Stomach (tissue), 9 donors: ENCODE results near the gene SPART. TPM values are rescaled to one million over a fixed set of nuclear protein-coding genes. Genes with fewer than 3 reads are reported as not detected.
"Not testable (repeated sequence)": the region's sequence is repeated elsewhere in the genome, so short reads cannot be mapped to it uniquely, and the experiment has no call there.

ENCODE experiments used
- DNase-seq, 2 donors: peaks; one replicate each; pipeline versions ENCODE4 v3.0.0 to v3.0.0-alpha.2; 2013 to 2019
- H3K27ac ChIP-seq, 5 donors: fragments of 200-600 bp in 4 of 5; sonication (generic) in 4 of 5; one replicate each; pipeline ENCODE4 v1.5.1; 2013 to 2019; ENCODE audit warnings: mild to moderate bottlenecking in 1 of 5, moderate library complexity in 1 of 5
- H3K27me3 ChIP-seq, 3 donors: fragments of 200-600 bp; sonication (generic); one replicate each; pipeline ENCODE4 v1.5.1; 2017 to 2019; ENCODE audit warnings: mixed run types in 1 of 3
- H3K36me3 ChIP-seq, 4 donors: fragments of 200-600 bp; sonication (generic); 1 replicate in 3 of 4; 2 replicates in 1 of 4; pipeline ENCODE4 v1.5.1; 2016 to 2019
- H3K4me1 ChIP-seq, 4 donors: fragments of 200-600 bp; sonication (generic); one replicate each; pipeline ENCODE4 v1.5.1; 2016 to 2019
- H3K4me3 ChIP-seq, 4 donors: fragments of 200-600 bp; sonication (generic) in 3 of 4; one replicate each; pipeline ENCODE4 v1.5.1; 2016 to 2019; ENCODE audit warnings: mild to moderate bottlenecking in 1 of 4
- H3K9me3 ChIP-seq, 4 donors: fragments of 200-600 bp; sonication (generic); one replicate each; pipeline ENCODE4 v1.5.1; 2016 to 2019
- CTCF ChIP-seq, 7 experiments: fragments of 450-650 bp in 4 of 7; fragments of 200-600 bp in 3 of 7; sonication (generic) in 3 of 7; IDR thresholded peaks; one replicate each; pipeline ENCODE4 v1.5.1; 2016 to 2019; ENCODE audit warnings: antibody characterized with exemption in 7 of 7, control low read depth in 2 of 7, mild to moderate bottlenecking in 1 of 7
- EP300 ChIP-seq: sonication (generic); formaldehyde crosslinking; IDR thresholded peaks from one replicate; pipeline ENCODE4 v1.6.1; 2017; ENCODE audit warnings: antibody characterized with exemption
- POLR2A ChIP-seq, 4 donors: fragments of 450-650 bp; IDR thresholded peaks; one replicate each; pipeline ENCODE4 v1.6.1; 2016; ENCODE audit warnings: antibody characterized with exemption in 4 of 4, control low read depth in 2 of 4, mild to moderate bottlenecking in 1 of 4, moderate library complexity in 1 of 4
- POLR2AphosphoS5 ChIP-seq, 3 donors: sonication (generic); formaldehyde crosslinking; IDR thresholded peaks; one replicate each; pipeline ENCODE4 v1.6.1; 2016; ENCODE audit warnings: antibody characterized with exemption in 3 of 3
- WGBS, 5 donors: extraction: QIAGEN DNeasy Blood & Tissue Kit in 3 of 5; methylation state at CpG; one replicate each; pipeline versions ENCODE4 v1.1.5 to v1.1.7; 2013 to 2018; 5-methylcytosine and 5-hydroxymethylcytosine counted together
- intact Hi-C: fragments of 100-400 bp; cut with DNase I; formaldehyde crosslinking; loops from one replicate; pipeline ENCODE4 v1.15.1; 2023; ENCODE audit warnings: low total_unique reads
- polyA plus RNA-seq, 3 donors: library from polyadenylated mRNA; stranded (reverse); fragments of 200-250 nt; gene quantifications; one replicate each; pipeline ENCODE4 v1.2.3, GENCODE V29; 2013
- total RNA-seq, 5 donors: library from RNA; depleted of rRNA; stranded (reverse); fragments of >200 nt; gene quantifications; one replicate each; pipeline versions ENCODE4 v1.1.0 to v1.2.3, GENCODE V29; 2014 to 2016
- donor health status: healthy with polysubstance abuse.
- donor health status: Bipolar disorder and iron deficiency.
- donor health status: healthy.

SPART gene
- total and polyA plus RNA-seq, 8 donors, result 6.1 to 121 (median 20.9) TPM

GRCh38 chr13:36342715-36343114 is 3.5 kb downstream of the SPART start:
- no peak for DNase-seq
- H3K27me3 ChIP-seq, result no peaks in the 10 kb centered on the region
- no peak overlapping the region for H3K27ac ChIP-seq
- no peaks in the 10 kb centered on the region for H3K9me3 ChIP-seq
- H3K4me1 ChIP-seq, result peaks cover 6 to 56% (median 33%) of the 10 kb centered on the region in 4 donors
- intact Hi-C loops, result no loop called here
- H3K4me3 ChIP-seq, result no peak overlapping the region
- no peaks in the 10 kb centered on the region for H3K36me3 ChIP-seq
- WGBS, 5 donors, result 79 to 92% (median 87%) methylated on average over 2 of the region's 2 CpGs
- TF ChIP-seq EP300, result no peak
- no peak for TF ChIP-seq POLR2A (IDR thresholded peaks at IDR 0.05)
- TF ChIP-seq POLR2AphosphoS5 (IDR thresholded peaks at IDR 0.05), result no peak
- no peak for TF ChIP-seq CTCF (IDR thresholded peaks at IDR 0.05)

GRCh38 chr13:36341718-36342117 is 4.5 kb downstream of the SPART start:
- intact Hi-C loops, result no loop called here
- no peaks in the 10 kb centered on the region for H3K27me3 ChIP-seq
- 73 to 88% (median 79%) methylated on average over 1 of the region's 1 CpG for WGBS, 5 donors
- TF ChIP-seq EP300, result no peak
- no peak for TF ChIP-seq POLR2A (IDR thresholded peaks at IDR 0.05)
- TF ChIP-seq POLR2AphosphoS5 (IDR thresholded peaks at IDR 0.05), result no peak
- TF ChIP-seq CTCF (IDR thresholded peaks at IDR 0.05), result no peak
- H3K36me3 ChIP-seq, result no peaks in the 10 kb centered on the region
- H3K4me1 ChIP-seq, result peaks cover 6 to 57% (median 34%) of the 10 kb centered on the region in 4 donors
- no peak for DNase-seq
- H3K27ac ChIP-seq, result no peak overlapping the region
- no peaks in the 10 kb centered on the region for H3K9me3 ChIP-seq
- H3K4me3 ChIP-seq, result no peak overlapping the region

- TF ChIP-seq POLR2AphosphoS5 (IDR thresholded peaks at IDR 0.05), result no peak
- TF ChIP-seq CTCF (IDR thresholded peaks at IDR 0.05), result no peak
- TF ChIP-seq EP300, result no peak
- Histone ChIP-seq H3K27me3 (no peaks in the 10 kb centered on the region), H3K4me3 (no peak overlapping the region), H3K9me3 (no peaks in the 10 kb centered on the region), H3K36me3 (peaks cover 0 to 10% (median 5%) of the 10 kb centered on the region in 4 donors), H3K4me1 (peaks cover 6 to 72% (median 42%) of the 10 kb centered on the region in 4 donors), H3K27ac (no peak overlapping the region)
- no peak for DNase-seq
- WGBS, 5 donors, result 90 to 95% (median 94%) methylated on average over 4 of the region's 4 CpGs
- intact Hi-C loops, result no loop called here
These were observed 6.5 kb downstream of the SPART start for GRCh38 chr13:36339600-36340155.

GRCh38 chr13:36337938-36338641 is 8.1 kb downstream of the SPART start:
- no peaks in the 10 kb centered on the region for H3K27me3 ChIP-seq
- H3K36me3 ChIP-seq, result peaks cover 0 to 14% (median 8%) of the 10 kb centered on the region in 4 donors
- TF ChIP-seq POLR2AphosphoS5 (IDR thresholded peaks at IDR 0.05) (no peak), EP300 (no peak)
- H3K9me3 ChIP-seq, result no peaks in the 10 kb centered on the region
- no peak for DNase-seq
- peaks cover 6 to 70% (median 40%) of the 10 kb centered on the region in 4 donors for H3K4me1 ChIP-seq
- H3K27ac ChIP-seq, result no peak overlapping the region
- H3K4me3 ChIP-seq, result no peak overlapping the region
- intact Hi-C loops, result no loop called here
- 77 to 88% (median 85%) methylated on average over 3 of the region's 3 CpGs for WGBS, 5 donors

- DNase-seq, result no peak
- H3K27ac ChIP-seq, result no peak overlapping the region
- H3K4me1 ChIP-seq, result peaks cover 0 to 62% (median 34%) of the 10 kb centered on the region in 4 donors
- intact Hi-C loops, result no loop called here
- no peaks in the 10 kb centered on the region for H3K27me3 ChIP-seq
- peaks cover 8 to 50% (median 38%) of the 10 kb centered on the region in 4 donors for H3K36me3 ChIP-seq
- TF ChIP-seq EP300, result no peak
- no peak for TF ChIP-seq POLR2A (IDR thresholded peaks at IDR 0.05)
- no peak for TF ChIP-seq CTCF (IDR thresholded peaks at IDR 0.05)
- TF ChIP-seq POLR2AphosphoS5 (IDR thresholded peaks at IDR 0.05), result no peak
- H3K4me3 ChIP-seq, result no peak overlapping the region
- H3K9me3 ChIP-seq, result no peaks in the 10 kb centered on the region
These were observed 13.2 kb downstream of the SPART start for GRCh38 chr13:36332986-36333385.

- intact Hi-C loops, H3K27ac ChIP-seq, H3K9me3 ChIP-seq, H3K27me3 ChIP-seq, H3K4me3 ChIP-seq, DNase-seq: not testable (repeated sequence)
- peaks cover 8 to 57% (median 46%) of the 10 kb centered on the region in 4 donors for H3K36me3 ChIP-seq
- peaks cover 0 to 56% (median 33%) of the 10 kb centered on the region in 4 donors for H3K4me1 ChIP-seq
These were observed 13.9 kb downstream of the SPART start for GRCh38 chr13:36332255-36332654.
